ENCODE results near the gene SLC24A3. TPM values are rescaled to one million over a fixed set of nuclear protein-coding genes. Genes with fewer than 3 reads are reported as not detected.

SLC24A3 gene
- total and polyA plus RNA-seq, 2 of the 13 experiments (the other 11 are each of a cell fraction or from before 2014, with no cell fraction given), result not detected

DNA sequence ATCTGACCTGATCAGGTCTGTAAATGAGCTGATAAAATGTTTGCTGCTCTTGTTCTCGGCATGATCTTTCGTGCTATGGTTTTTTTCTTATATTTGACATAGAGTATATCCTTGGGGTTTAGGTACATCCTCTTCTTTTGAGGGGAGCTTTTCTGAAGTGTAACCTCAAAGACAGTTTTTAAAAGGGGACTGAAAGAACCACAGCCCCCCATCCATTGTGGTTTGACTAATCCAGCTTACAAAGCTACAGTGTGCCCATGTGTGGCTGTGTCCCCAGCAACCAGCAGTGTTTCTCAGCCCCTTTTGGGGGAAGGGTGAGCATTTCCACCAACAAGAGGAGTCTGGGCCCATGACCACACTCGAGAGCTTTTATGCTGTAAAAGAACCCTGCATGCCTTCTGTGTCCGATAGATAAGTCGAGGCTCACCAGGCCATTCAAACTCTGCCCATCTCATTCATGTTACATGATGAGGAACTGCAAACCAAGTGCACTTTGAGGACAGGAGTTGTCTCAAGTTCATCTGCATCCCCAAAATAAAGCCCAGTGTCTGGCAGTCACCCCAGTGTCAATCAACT lies 266.0 kb downstream of the SLC24A3 start:
- no peak overlapping the region for H3K27ac ChIP-seq (ENCODE audit: extremely low read length, insufficient read depth, low read length)
- peaks cover 0 to 9% of the 10 kb centered on the region in 2 experiments; a peak in 1 of 5 replicates for H3K27me3 ChIP-seq (ENCODE audit: control insufficient read depth in 1 of 2, insufficient read depth in 2 of 2, low read length in 2 of 2)
- TF ChIP-seq THAP7 (CRISPR knock-in tag; IDR thresholded peaks at IDR 0.05) (no peak), ZNF816 (CRISPR knock-in tag; IDR thresholded peaks at IDR 0.05; ENCODE audit: borderline replicate concordance) (no peak), ZMYM2 (CRISPR knock-in tag; IDR thresholded peaks at IDR 0.05) (no peak), ZSCAN25 (CRISPR knock-in tag; IDR thresholded peaks at IDR 0.05) (no peak), EP300 (IDR thresholded peaks at IDR 0.05; ENCODE audit: low read depth in 2 of 2, low read length in 2 of 2) (no peak), EP300 (CRISPR knock-in tag; IDR thresholded peaks at IDR 0.05; ENCODE audit: borderline replicate concordance) (no peak), KMT2A (CRISPR knock-in tag; IDR thresholded peaks at IDR 0.05) (no peak), ZNF34 (CRISPR knock-in tag; IDR thresholded peaks at IDR 0.05; ENCODE audit: borderline replicate concordance) (no peak), HMG20B (CRISPR knock-in tag; conservative IDR thresholded peaks at IDR 0.05) (no peak), MAX (IDR thresholded peaks at IDR 0.05) (no peak), ZNF282 (IDR thresholded peaks at IDR 0.05; ENCODE audit: partially characterized antibody) (no peak), CHD4 (IDR thresholded peaks at IDR 0.05; ENCODE audit: borderline replicate concordance, low read length) (no peak), ZNF510 (CRISPR knock-in tag; IDR thresholded peaks at IDR 0.05; ENCODE audit: low read depth) (no peak), FOSL1 (CRISPR knock-in tag; IDR thresholded peaks at IDR 0.05; ENCODE audit: borderline replicate concordance) (no peak), HCFC1 (IDR thresholded peaks at IDR 0.05; ENCODE audit: low read depth, low read length) (no peak)
- TF ChIP-seq, protein P1, sequence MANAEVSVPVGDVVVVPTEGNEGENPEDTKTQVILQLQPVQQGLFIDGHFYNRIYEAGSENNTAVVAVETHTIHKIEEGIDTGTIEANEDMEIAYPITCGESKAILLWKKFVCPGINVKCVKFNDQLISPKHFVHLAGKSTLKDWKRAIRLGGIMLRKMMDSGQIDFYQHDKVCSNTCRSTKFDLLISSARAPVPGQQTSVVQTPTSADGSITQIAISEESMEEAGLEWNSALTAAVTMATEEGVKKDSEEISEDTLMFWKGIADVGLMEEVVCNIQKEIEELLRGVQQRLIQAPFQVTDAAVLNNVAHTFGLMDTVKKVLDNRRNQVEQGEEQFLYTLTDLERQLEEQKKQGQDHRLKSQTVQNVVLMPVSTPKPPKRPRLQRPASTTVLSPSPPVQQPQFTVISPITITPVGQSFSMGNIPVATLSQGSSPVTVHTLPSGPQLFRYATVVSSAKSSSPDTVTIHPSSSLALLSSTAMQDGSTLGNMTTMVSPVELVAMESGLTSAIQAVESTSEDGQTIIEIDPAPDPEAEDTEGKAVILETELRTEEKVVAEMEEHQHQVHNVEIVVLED (CRISPR knock-in tag; IDR thresholded peaks at IDR 0.05; ENCODE audit: borderline replicate concordance), result no peak
- TF ChIP-seq, protein P2, sequence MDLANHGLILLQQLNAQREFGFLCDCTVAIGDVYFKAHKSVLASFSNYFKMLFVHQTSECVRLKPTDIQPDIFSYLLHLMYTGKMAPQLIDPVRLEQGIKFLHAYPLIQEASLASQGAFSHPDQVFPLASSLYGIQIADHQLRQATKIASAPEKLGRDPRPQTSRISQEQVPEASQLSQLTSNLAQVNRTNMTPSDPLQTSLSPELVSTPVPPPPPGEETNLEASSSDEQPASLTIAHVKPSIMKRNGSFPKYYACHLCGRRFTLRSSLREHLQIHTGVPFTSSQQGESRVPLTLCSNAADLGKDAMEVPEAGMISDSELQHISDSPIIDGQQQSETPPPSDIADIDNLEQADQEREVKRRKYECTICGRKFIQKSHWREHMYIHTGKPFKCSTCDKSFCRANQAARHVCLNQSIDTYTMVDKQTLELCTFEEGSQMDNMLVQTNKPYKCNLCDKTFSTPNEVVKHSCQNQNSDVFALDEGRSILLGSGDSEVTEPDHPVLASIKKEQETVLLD (CRISPR knock-in tag; IDR thresholded peaks at IDR 0.05; ENCODE audit: low read depth), result no peak
- no peaks in the 10 kb centered on the region for H3K36me3 ChIP-seq (replicated peaks in 1 of 2; ENCODE audit: control insufficient read depth in 1 of 2, insufficient read depth in 2 of 2, low read length in 2 of 2)
- no peak overlapping the region for H3K4me2 ChIP-seq (ENCODE audit: low read depth, low read length)
- no peaks in the 10 kb centered on the region for H3K4me1 ChIP-seq (ENCODE audit: insufficient read depth, low read length)
- in situ Hi-C loops (cut with HindIII; ENCODE audit: extremely low pct_ligation_motif_present, low pct_unique_long_range_greater_than_20kb) (no loop called here), intact Hi-C loops (cut with micrococcal nuclease; ENCODE audit: unreplicated experiment) (no loop called here)
- H3K9ac ChIP-seq (ENCODE audit: insufficient read depth, low read depth, low read length), result no peak overlapping the region
- no peaks in the 10 kb centered on the region for H4K20me1 ChIP-seq (ENCODE audit: insufficient read depth, low read length)
- H3K4me3 ChIP-seq (replicated peaks in 1 of 3; ENCODE audit: insufficient read depth in 1 of 3, low read depth in 2 of 3, low read length in 3 of 3), result no peak overlapping the region
- no peaks in the 10 kb centered on the region for H3K79me2 ChIP-seq (ENCODE audit: insufficient read depth, low read length)
- ChIA-PET POLR2A (no interaction called here), CTCF (ENCODE audit: low intra/inter-chr PET ratio, low total read pairs) (no interaction called here)
- H2AFZ ChIP-seq (ENCODE audit: low read length), result no peak overlapping the region
- FAIRE-seq (no peak), ATAC-seq (no peak), DNase-seq (ENCODE audit: low spot score) (no peak)
- WGBS (ENCODE audit: low lambda C conversion rate), result 9% methylated on average over 5 of the region's 5 CpGs
- BruUV-seq (replicated peaks), result no TSS peak
- H3K9me3 ChIP-seq (ENCODE audit: low read length), result no peaks in the 10 kb centered on the region
